ENCODE data around the gene DDX10. TPM values are rescaled to one million over a fixed set of nuclear protein-coding genes. Genes with fewer than 3 reads are reported as not detected.

The DDX10 gene
- total and polyA plus RNA-seq, 9 of the 15 experiments (the other 6 are each of a cell fraction or from before 2014, with no cell fraction given): 33.9 to 94.6 (median 50.7) TPM

- Histone ChIP-seq H3K27ac (ENCODE audit: extremely low read depth, low read depth, low read length) (no peak overlapping the region), H3K9me1 (ENCODE audit: control insufficient read depth, insufficient read depth, low read length) (no peaks in the 10 kb centered on the region), H3K79me2 (ENCODE audit: control insufficient read depth, insufficient read depth, low read length) (no peaks in the 10 kb centered on the region), H3K4me3 (no peak overlapping the region), H3K9me3 (replicated peaks; ENCODE audit: control insufficient read depth, insufficient read depth, low read depth, low read length) (no peaks in the 10 kb centered on the region), H3K9ac (ENCODE audit: insufficient read depth in 1 of 2, low read depth in 2 of 2, low read length in 2 of 2) (no peak overlapping the region), H3K4me2 (ENCODE audit: insufficient read depth, low read length) (no peak overlapping the region), H2AFZ (ENCODE audit: low read depth, low read length) (no peak overlapping the region), H3K36me3 (ENCODE audit: control insufficient read depth, insufficient read depth, low read length) (peaks cover 6% of the 10 kb centered on the region; the same call in 2 of the 3 replicates), H3K27me3 (ENCODE audit: control insufficient read depth in 2 of 2, insufficient read depth in 2 of 2, low read length in 2 of 2) (no peaks in the 10 kb centered on the region), H3K4me1 (replicated peaks in 1 of 2; ENCODE audit: control insufficient read depth in 2 of 2, insufficient read depth in 2 of 2, low read length in 2 of 2) (peaks cover 0 to 6% of the 10 kb centered on the region in 2 experiments; a peak in 2 of 5 replicates), H4K20me1 (replicated peaks; ENCODE audit: control insufficient read depth, insufficient read depth, low read length) (no peaks in the 10 kb centered on the region)
- no peak for ATAC-seq
- no peak for FAIRE-seq
- ChIA-PET CTCF (ENCODE audit: low intra/inter-chr PET ratio) (no interaction called here), POLR2A (no interaction called here)
- WGBS (ENCODE audit: insufficient coverage, low coverage, missing lambda C conversion rate): 44% methylated on average over 2 of the region's 2 CpGs
- in situ Hi-C loops (cut with MboI) (no loop called here), intact Hi-C loops (cut with micrococcal nuclease) (no loop called here)
- BruUV-seq (replicated peaks): no TSS peak
- no peak for DNase-seq (ENCODE audit: extremely low read depth in 1 of 4, low spot score in 3 of 4)
- no peak for TF ChIP-seq BDP1 (IDR thresholded peaks at IDR 0.05; ENCODE audit: insufficient read depth, insufficient read length)
- TF ChIP-seq, protein P1, sequence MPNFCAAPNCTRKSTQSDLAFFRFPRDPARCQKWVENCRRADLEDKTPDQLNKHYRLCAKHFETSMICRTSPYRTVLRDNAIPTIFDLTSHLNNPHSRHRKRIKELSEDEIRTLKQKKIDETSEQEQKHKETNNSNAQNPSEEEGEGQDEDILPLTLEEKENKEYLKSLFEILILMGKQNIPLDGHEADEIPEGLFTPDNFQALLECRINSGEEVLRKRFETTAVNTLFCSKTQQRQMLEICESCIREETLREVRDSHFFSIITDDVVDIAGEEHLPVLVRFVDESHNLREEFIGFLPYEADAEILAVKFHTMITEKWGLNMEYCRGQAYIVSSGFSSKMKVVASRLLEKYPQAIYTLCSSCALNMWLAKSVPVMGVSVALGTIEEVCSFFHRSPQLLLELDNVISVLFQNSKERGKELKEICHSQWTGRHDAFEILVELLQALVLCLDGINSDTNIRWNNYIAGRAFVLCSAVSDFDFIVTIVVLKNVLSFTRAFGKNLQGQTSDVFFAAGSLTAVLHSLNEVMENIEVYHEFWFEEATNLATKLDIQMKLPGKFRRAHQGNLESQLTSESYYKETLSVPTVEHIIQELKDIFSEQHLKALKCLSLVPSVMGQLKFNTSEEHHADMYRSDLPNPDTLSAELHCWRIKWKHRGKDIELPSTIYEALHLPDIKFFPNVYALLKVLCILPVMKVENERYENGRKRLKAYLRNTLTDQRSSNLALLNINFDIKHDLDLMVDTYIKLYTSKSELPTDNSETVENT (CRISPR knock-in tag; IDR thresholded peaks at IDR 0.05): no peak
- no peak for TF ChIP-seq NR0B1 (IDR thresholded peaks at IDR 0.05; ENCODE audit: partially characterized antibody)
Observed at GRCh38 chr11:108916935-108917334, 252.1 kb downstream of the DDX10 start.
